Measurements from ENCODE around the gene CHRNE. TPM values are rescaled to one million over a fixed set of nuclear protein-coding genes. Genes with fewer than 3 reads are reported as not detected.
"Not testable (repeated sequence)": the region's sequence is repeated elsewhere in the genome, so short reads cannot be mapped to it uniquely, and the experiment has no call there.

Gene CHRNE
- total RNA-seq, 1 experiment from 2014 or later = not detected

GRCh38 chr17:4891411-4892410 lies 11.2 kb downstream of the CHRNE start:
- DNase-seq (ENCODE audit: low spot score) = no peak

GRCh38 chr17:4887581-4887980 lies 15.3 kb downstream of the CHRNE start:
- DNase-seq (ENCODE audit: low spot score) = no peak

- no peak for DNase-seq (ENCODE audit: low spot score)
Observed at GRCh38 chr17:4886830-4887229, 16.1 kb downstream of the CHRNE start.

GRCh38 chr17:4884489-4884888 lies 18.4 kb downstream of the CHRNE start:
- no peak for DNase-seq (ENCODE audit: low spot score)

- DNase-seq (ENCODE audit: low spot score) = peak; percentile 74
Observed at GRCh38 chr17:4881761-4882555, 20.9 kb downstream of the CHRNE start.

- no peak for DNase-seq (ENCODE audit: low spot score)
Observed at GRCh38 chr17:4880857-4881256, 22.0 kb downstream of the CHRNE start.

- no peak for DNase-seq (ENCODE audit: low spot score)
Observed at GRCh38 chr17:4879601-4880000, 23.3 kb downstream of the CHRNE start.

GRCh38 chr17:4877089-4877488 lies 25.8 kb downstream of the CHRNE start:
- no peak for DNase-seq (ENCODE audit: low spot score)

GRCh38 chr17:4872786-4873185 lies 30.1 kb downstream of the CHRNE start:
- no peak for DNase-seq (ENCODE audit: low spot score)

- no peak for DNase-seq (ENCODE audit: low spot score)
Observed at GRCh38 chr17:4870855-4871254, 32.0 kb downstream of the CHRNE start.

- not testable (repeated sequence) for DNase-seq (ENCODE audit: low spot score)
Observed at GRCh38 chr17:4869058-4869998, 33.6 kb downstream of the CHRNE start.

- not testable (repeated sequence) for DNase-seq (ENCODE audit: low spot score)
Observed at GRCh38 chr17:4867535-4867934, 35.4 kb downstream of the CHRNE start.

GRCh38 chr17:4863321-4863720 lies 39.6 kb downstream of the CHRNE start:
- no peak for DNase-seq (ENCODE audit: low spot score)

GRCh38 chr17:4862720-4863119 lies 40.2 kb downstream of the CHRNE start:
- no peak for DNase-seq (ENCODE audit: low spot score)

- DNase-seq (ENCODE audit: low spot score) = no peak
Observed at GRCh38 chr17:4861052-4861451, 41.8 kb downstream of the CHRNE start.

GRCh38 chr17:4860651-4861050 lies 42.2 kb downstream of the CHRNE start:
- DNase-seq (ENCODE audit: low spot score) = no peak

GRCh38 chr17:4859816-4860625 lies 42.9 kb downstream of the CHRNE start:
- DNase-seq (ENCODE audit: low spot score) = no peak

- no peak for DNase-seq (ENCODE audit: low spot score)
Observed at GRCh38 chr17:4858882-4859260, 44.0 kb downstream of the CHRNE start.

GRCh38 chr17:4858068-4858881 lies 44.6 kb downstream of the CHRNE start:
- DNase-seq (ENCODE audit: low spot score) = no peak

- DNase-seq (ENCODE audit: low spot score) = not testable (repeated sequence)
Observed at GRCh38 chr17:4857347-4857746, 45.6 kb downstream of the CHRNE start.
